ENCODE measurements around the gene MRPL38. TPM values are rescaled to one million over a fixed set of nuclear protein-coding genes. Genes with fewer than 3 reads are reported as not detected.
A peak's percentile ranks its signal among the peaks of the same experiment; 100 is the strongest.

Gene MRPL38
- total RNA-seq, 4 donors from 2014 or later: 41.7 to 113 (median 50.2) TPM

DNA sequence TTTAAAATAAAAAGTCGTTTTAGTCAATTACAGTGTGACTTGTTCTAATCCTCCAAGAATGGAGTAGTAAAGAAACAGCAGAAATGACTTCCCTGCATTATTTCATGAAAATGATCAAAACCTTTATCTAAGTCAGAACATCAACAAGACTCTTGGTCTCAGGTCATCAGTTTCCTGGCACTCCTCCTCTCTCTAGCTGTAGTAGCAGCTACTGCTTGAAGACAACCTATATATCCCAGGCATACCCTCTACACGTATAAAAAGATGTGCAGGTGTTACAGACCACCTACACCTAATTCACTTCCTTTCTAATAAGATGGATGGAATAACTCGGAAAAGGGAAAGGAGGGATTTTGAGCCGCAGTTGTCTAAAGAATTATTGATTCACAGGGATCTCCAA, 37.8 kb upstream of the MRPL38 start:
- Histone ChIP-seq H3K9me3 (no peaks in the 10 kb centered on the region), H3K36me3 (peaks cover 29% of the 10 kb centered on the region), H3K4me3 (no peak overlapping the region), H3K4me1 (peaks cover 16% of the 10 kb centered on the region), H3K27ac (no peak overlapping the region), H3K27me3 (no peaks in the 10 kb centered on the region)
- no peak for TF ChIP-seq POLR2A (IDR thresholded peaks at IDR 0.05)
- TF ChIP-seq EP300 (IDR thresholded peaks at IDR 0.05): no peak
- TF ChIP-seq, protein P1, sequence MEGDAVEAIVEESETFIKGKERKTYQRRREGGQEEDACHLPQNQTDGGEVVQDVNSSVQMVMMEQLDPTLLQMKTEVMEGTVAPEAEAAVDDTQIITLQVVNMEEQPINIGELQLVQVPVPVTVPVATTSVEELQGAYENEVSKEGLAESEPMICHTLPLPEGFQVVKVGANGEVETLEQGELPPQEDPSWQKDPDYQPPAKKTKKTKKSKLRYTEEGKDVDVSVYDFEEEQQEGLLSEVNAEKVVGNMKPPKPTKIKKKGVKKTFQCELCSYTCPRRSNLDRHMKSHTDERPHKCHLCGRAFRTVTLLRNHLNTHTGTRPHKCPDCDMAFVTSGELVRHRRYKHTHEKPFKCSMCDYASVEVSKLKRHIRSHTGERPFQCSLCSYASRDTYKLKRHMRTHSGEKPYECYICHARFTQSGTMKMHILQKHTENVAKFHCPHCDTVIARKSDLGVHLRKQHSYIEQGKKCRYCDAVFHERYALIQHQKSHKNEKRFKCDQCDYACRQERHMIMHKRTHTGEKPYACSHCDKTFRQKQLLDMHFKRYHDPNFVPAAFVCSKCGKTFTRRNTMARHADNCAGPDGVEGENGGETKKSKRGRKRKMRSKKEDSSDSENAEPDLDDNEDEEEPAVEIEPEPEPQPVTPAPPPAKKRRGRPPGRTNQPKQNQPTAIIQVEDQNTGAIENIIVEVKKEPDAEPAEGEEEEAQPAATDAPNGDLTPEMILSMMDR (IDR thresholded peaks at IDR 0.05): no peak
- TF ChIP-seq POLR2AphosphoS5 (IDR thresholded peaks at IDR 0.05): no peak
- DNase-seq (ENCODE audit: low spot score in 2 of 2): no peak
- WGBS: 91% methylated on average over 4 of the region's 4 CpGs

DNA sequence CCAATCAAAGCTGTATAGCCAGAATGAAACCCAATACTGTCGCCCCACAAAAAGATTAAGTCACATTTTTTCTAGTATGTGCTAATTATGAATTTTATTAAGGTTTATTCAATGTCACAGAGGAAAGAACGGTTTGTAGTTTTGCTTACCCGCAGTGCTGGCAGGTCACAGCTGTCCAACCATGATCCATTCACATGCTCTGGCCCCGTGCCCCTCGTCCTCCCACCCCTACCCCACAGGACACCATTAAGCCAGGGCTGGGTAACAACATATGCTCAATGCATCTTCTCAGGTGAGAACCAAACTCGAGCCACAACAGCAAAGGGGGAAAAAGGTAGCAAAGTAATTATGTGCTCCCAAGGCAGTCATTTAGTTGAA, 36.7 kb upstream of the MRPL38 start:
- TF ChIP-seq, protein P1 (IDR thresholded peaks at IDR 0.05): no peak
- TF ChIP-seq POLR2A (IDR thresholded peaks at IDR 0.05) (no peak), EP300 (IDR thresholded peaks at IDR 0.05) (no peak), POLR2AphosphoS5 (IDR thresholded peaks at IDR 0.05) (no peak)
- no peaks in the 10 kb centered on the region for H3K9me3 ChIP-seq
- peak in 1 of 2 donors; percentile 55 for DNase-seq (ENCODE audit: low spot score in 2 of 2)
- WGBS: 43% methylated on average over 6 of the region's 6 CpGs
- H3K4me1 ChIP-seq: peaks cover 16% of the 10 kb centered on the region
- H3K36me3 ChIP-seq: peaks cover 18% of the 10 kb centered on the region
- H3K4me3 ChIP-seq: peak overlapping the region; percentile 71
- H3K27ac ChIP-seq: peak overlapping the region; percentile 59
- H3K27me3 ChIP-seq: no peaks in the 10 kb centered on the region

- no peaks in the 10 kb centered on the region for H3K27me3 ChIP-seq
- WGBS: under 1% methylated on average over 24 of the region's 63 CpGs
- H3K36me3 ChIP-seq: peaks cover 13% of the 10 kb centered on the region
- no peaks in the 10 kb centered on the region for H3K9me3 ChIP-seq
- H3K27ac ChIP-seq: peak within 1 kb of the TSS; percentile 59
- H3K4me3 ChIP-seq: peak within 1 kb of the TSS; percentile 71
- DNase-seq (ENCODE audit: low spot score in 2 of 2): peak; percentile 94 to 96
- TF ChIP-seq, protein P1 (IDR thresholded peaks at IDR 0.05): no peak
- TF ChIP-seq EP300 (IDR thresholded peaks at IDR 0.05) (no peak), POLR2A (IDR thresholded peaks at IDR 0.05) (peak in 1 of 2 donors; percentile 59), POLR2AphosphoS5 (IDR thresholded peaks at IDR 0.05) (peak in 2 of 3 donors; percentile 64 to 87)
- H3K4me1 ChIP-seq: peaks cover 16% of the 10 kb centered on the region
These were observed 36.2 kb upstream of the MRPL38 start, which contains the start of gene FBF1 for GRCh38 chr17:75940727-75941441. TSS of gene FBF1 (minus strand) at chr17:75941042. CDS start at chr17:75938149, 2,893 bp downstream.

DNA sequence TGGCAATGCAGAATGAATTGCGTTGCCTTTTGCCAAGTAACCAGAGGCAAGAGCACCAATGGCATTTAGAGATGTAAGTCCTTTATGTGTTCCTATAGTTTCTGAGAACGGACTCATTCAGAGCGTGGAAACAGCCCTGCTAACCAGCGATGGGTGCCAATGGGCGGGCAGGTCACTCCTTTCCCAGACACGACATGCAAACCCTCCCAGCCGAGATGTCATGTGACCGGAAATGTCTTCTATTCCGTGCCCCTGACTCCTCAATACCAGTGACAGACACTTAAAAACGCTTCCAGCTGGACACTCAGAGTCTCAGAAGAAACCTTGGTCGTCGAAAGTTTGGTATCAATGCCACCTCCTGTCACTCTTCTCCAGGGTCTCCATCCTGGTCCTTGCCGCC, 33.0 kb upstream of the MRPL38 start:
- Histone ChIP-seq H3K4me3 (no peak overlapping the region), H3K36me3 (no peaks in the 10 kb centered on the region), H3K9me3 (no peaks in the 10 kb centered on the region), H3K4me1 (peaks cover 16% of the 10 kb centered on the region), H3K27me3 (no peaks in the 10 kb centered on the region), H3K27ac (no peak overlapping the region)
- TF ChIP-seq POLR2A (IDR thresholded peaks at IDR 0.05) (no peak), POLR2AphosphoS5 (IDR thresholded peaks at IDR 0.05) (no peak), EP300 (IDR thresholded peaks at IDR 0.05) (no peak)
- TF ChIP-seq, protein P1 (IDR thresholded peaks at IDR 0.05): no peak
- DNase-seq (ENCODE audit: low spot score in 2 of 2): no peak
- WGBS: 84% methylated on average over 13 of the region's 13 CpGs

GRCh38 chr17:75933808-75934207, 29.1 kb upstream of the MRPL38 start:
- H3K9me3 ChIP-seq: no peaks in the 10 kb centered on the region
- no peak overlapping the region for H3K4me3 ChIP-seq
- no peaks in the 10 kb centered on the region for H3K36me3 ChIP-seq
- WGBS: 80% methylated on average over 4 of the region's 4 CpGs
- DNase-seq (ENCODE audit: low spot score in 2 of 2): no peak
- H3K27ac ChIP-seq: no peak overlapping the region
- no peaks in the 10 kb centered on the region for H3K4me1 ChIP-seq
- TF ChIP-seq POLR2A (IDR thresholded peaks at IDR 0.05) (no peak), EP300 (IDR thresholded peaks at IDR 0.05) (no peak), POLR2AphosphoS5 (IDR thresholded peaks at IDR 0.05) (no peak)
- TF ChIP-seq, protein P1 (IDR thresholded peaks at IDR 0.05): no peak
- no peaks in the 10 kb centered on the region for H3K27me3 ChIP-seq

Measured in suprapubic skin (tissue), 4 donors.